HEK293 (cell line): ENCODE data around the gene DENND2A.

ENCODE experiments used
- CTCF ChIA-PET: fragments of 350-600 bp; formaldehyde crosslinking; extraction: SDS; loops from one replicate; lab custom pipeline; 2021; ENCODE audit warnings: antibody characterized with exemption; lab: Yijun Ruan, JAX
- POLR2A ChIA-PET: fragments of 300-600 bp; formaldehyde crosslinking; extraction: SDS; loops from one replicate; lab custom pipeline; 2020; ENCODE audit warnings: antibody characterized with exemption, inconsistent platforms; lab: Yijun Ruan, JAX
- H3K27ac ChIP-seq: fragments of 200-500 bp; sonication (Bioruptor generic); 2 replicates; pipeline ENCODE4 v1.5.1; 2014; ENCODE audit warnings: low read depth, low read length, control low read depth, inconsistent platforms; ENCODE audit errors: extremely low read depth
- H3K36me3 ChIP-seq, 2 experiments: fragments of 200-500 bp in 1 of 2; sonication (Bioruptor generic) in 1 of 2; 1 replicate in 1 of 2; 2 replicates in 1 of 2; pipeline ENCODE4 v1.5.1; 2014 to 2017; ENCODE audit warnings: inconsistent platforms in 2 of 2, low read length in 2 of 2; ENCODE audit not compliant: control insufficient read depth in 2 of 2, insufficient read depth in 1 of 2
- H3K4me1 ChIP-seq: fragments of 200-500 bp; sonication (Bioruptor generic); 2 replicates; pipeline ENCODE4 v1.5.1; 2014; ENCODE audit warnings: mild to moderate bottlenecking, low read length, inconsistent platforms; ENCODE audit not compliant: control insufficient read depth, insufficient read depth
- H3K4me3 ChIP-seq: 2 replicates; pipeline ENCODE4 v1.5.1; 2011; ENCODE audit warnings: low read depth, mild to moderate bottlenecking, control low read depth, low read length, moderate library complexity
- H3K9me3 ChIP-seq: fragments of 200-500 bp; sonication (Bioruptor generic); 2 replicates; pipeline ENCODE4 v1.5.1; 2014; ENCODE audit warnings: low read depth, low read length, inconsistent platforms; ENCODE audit not compliant: control insufficient read depth, insufficient read depth
- GLI4 ChIP-seq: fragments of 450-650 bp; formaldehyde crosslinking; IDR thresholded peaks from 2 replicates; pipeline ENCODE4 v1.5.1; 2016; ENCODE audit warnings: missing biosample characterization, missing genetic modification characterization
- IKZF3 ChIP-seq: fragments of 450-650 bp; IDR thresholded peaks from 2 replicates; pipeline ENCODE4 v1.5.0; 2018; ENCODE audit warnings: missing biosample characterization, mild to moderate bottlenecking, missing genetic modification characterization, moderate library complexity
- KLF16 ChIP-seq: fragments of 450-650 bp; formaldehyde crosslinking; IDR thresholded peaks from 2 replicates; pipeline ENCODE4 v1.5.1; 2017; ENCODE audit warnings: missing biosample characterization, missing genetic modification characterization
- PRDM10 ChIP-seq: fragments of 450-650 bp; formaldehyde crosslinking; IDR thresholded peaks from 2 replicates; pipeline ENCODE4 v1.5.1; 2016; ENCODE audit warnings: missing biosample characterization, missing genetic modification characterization
- SP2 ChIP-seq: fragments of 450-650 bp; formaldehyde crosslinking; IDR thresholded peaks from 2 replicates; pipeline ENCODE4 v1.5.1; 2016; ENCODE audit warnings: missing biosample characterization, missing genetic modification characterization
- ZIC2 ChIP-seq: fragments of 450-650 bp; formaldehyde crosslinking; IDR thresholded peaks from 2 replicates; pipeline ENCODE4 v1.5.1; 2016; ENCODE audit warnings: missing biosample characterization, missing genetic modification characterization
- ZNF280C ChIP-seq: fragments of 450-650 bp; formaldehyde crosslinking; IDR thresholded peaks from 2 replicates; pipeline ENCODE4 v1.5.1; 2016; ENCODE audit warnings: missing biosample characterization, missing genetic modification characterization
- ZNF350 ChIP-seq: fragments of 450-650 bp; formaldehyde crosslinking; IDR thresholded peaks from 2 replicates; pipeline ENCODE4 v1.5.0; 2017; ENCODE audit warnings: missing biosample characterization, mild to moderate bottlenecking, missing genetic modification characterization
- ZNF398 ChIP-seq: fragments of 450-650 bp; formaldehyde crosslinking; IDR thresholded peaks from 2 replicates; pipeline ENCODE4 v1.5.1; 2017; ENCODE audit warnings: missing biosample characterization, missing genetic modification characterization
- ZNF530 ChIP-seq: fragments of 450-650 bp; formaldehyde crosslinking; IDR thresholded peaks from 2 replicates; pipeline ENCODE4 v1.5.1; 2016; ENCODE audit warnings: low read depth, missing biosample characterization, missing genetic modification characterization
- ZNF544 ChIP-seq: fragments of 450-650 bp; formaldehyde crosslinking; IDR thresholded peaks from 2 replicates; pipeline ENCODE4 v1.5.0; 2017; ENCODE audit warnings: missing biosample characterization, missing genetic modification characterization
- ZNF658 ChIP-seq: fragments of 450-650 bp; formaldehyde crosslinking; IDR thresholded peaks from 2 replicates; pipeline ENCODE4; 2016; ENCODE audit warnings: missing biosample characterization, missing genetic modification characterization
- TF ChIP-seq, protein P1 (sequence below): sonication (generic); formaldehyde crosslinking; IDR thresholded peaks from 2 replicates; pipeline ENCODE4 v1.8.1; 2022; ENCODE audit warnings: mild to moderate bottlenecking, moderate library complexity, missing genetic modification reagents
- TF ChIP-seq, protein P2 (sequence below): fragments of 450-650 bp; formaldehyde crosslinking; IDR thresholded peaks from 2 replicates; pipeline ENCODE4 v1.5.1; 2016; ENCODE audit warnings: missing biosample characterization, missing genetic modification characterization
- TF ChIP-seq, protein P3 (sequence below): fragments of 450-650 bp; formaldehyde crosslinking; IDR thresholded peaks from 2 replicates; pipeline ENCODE4 v1.5.1; 2016; ENCODE audit warnings: missing biosample characterization, missing genetic modification characterization
- TF ChIP-seq, protein P4 (sequence below): fragments of 450-650 bp; formaldehyde crosslinking; IDR thresholded peaks from 2 replicates; pipeline ENCODE4 v1.5.1; 2016; ENCODE audit warnings: missing biosample characterization, missing genetic modification characterization

The DENND2A gene

GRCh38 chr7:140640727-140641523 lies at the start of gene DENND2A (continued):
- TF ChIP-seq PRDM10 (no peak), ZNF398 (tag by site-specific recombination) (peak; percentile 89), SP2 (tag by site-specific recombination) (no peak; the same call in none of the 2 replicates), IKZF3 (tag by site-specific recombination) (no peak), ZNF280C (tag by site-specific recombination) (no peak), ZIC2 (tag by site-specific recombination) (peak; percentile 50), GLI4 (tag by site-specific recombination) (no peak; the same call in 1 of the 2 replicates)
- TF ChIP-seq, protein P1, sequence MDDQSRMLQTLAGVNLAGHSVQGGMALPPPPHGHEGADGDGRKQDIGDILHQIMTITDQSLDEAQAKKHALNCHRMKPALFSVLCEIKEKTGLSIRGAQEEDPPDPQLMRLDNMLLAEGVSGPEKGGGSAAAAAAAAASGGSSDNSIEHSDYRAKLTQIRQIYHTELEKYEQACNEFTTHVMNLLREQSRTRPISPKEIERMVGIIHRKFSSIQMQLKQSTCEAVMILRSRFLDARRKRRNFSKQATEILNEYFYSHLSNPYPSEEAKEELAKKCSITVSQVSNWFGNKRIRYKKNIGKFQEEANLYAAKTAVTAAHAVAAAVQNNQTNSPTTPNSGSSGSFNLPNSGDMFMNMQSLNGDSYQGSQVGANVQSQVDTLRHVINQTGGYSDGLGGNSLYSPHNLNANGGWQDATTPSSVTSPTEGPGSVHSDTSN (CRISPR knock-in tag): no peak

- ChIA-PET CTCF (no interaction called here), POLR2A (no interaction called here)
- H3K36me3 ChIP-seq: peaks cover 11 to 89% of the 10 kb centered on the region in 2 experiments; a peak in 2 of 3 replicates
- TF ChIP-seq ZNF658: no peak
- TF ChIP-seq ZNF544: no peak
- TF ChIP-seq ZNF530: no peak
- TF ChIP-seq, protein P2, sequence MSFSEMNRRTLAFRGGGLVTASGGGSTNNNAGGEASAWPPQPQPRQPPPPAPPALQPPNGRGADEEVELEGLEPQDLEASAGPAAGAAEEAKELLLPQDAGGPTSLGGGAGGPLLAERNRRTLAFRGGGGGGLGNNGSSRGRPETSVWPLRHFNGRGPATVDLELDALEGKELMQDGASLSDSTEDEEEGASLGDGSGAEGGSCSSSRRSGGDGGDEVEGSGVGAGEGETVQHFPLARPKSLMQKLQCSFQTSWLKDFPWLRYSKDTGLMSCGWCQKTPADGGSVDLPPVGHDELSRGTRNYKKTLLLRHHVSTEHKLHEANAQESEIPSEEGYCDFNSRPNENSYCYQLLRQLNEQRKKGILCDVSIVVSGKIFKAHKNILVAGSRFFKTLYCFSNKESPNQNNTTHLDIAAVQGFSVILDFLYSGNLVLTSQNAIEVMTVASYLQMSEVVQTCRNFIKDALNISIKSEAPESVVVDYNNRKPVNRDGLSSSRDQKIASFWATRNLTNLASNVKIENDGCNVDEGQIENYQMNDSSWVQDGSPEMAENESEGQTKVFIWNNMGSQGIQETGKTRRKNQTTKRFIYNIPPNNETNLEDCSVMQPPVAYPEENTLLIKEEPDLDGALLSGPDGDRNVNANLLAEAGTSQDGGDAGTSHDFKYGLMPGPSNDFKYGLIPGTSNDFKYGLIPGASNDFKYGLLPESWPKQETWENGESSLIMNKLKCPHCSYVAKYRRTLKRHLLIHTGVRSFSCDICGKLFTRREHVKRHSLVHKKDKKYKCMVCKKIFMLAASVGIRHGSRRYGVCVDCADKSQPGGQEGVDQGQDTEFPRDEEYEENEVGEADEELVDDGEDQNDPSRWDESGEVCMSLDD (tag by site-specific recombination): no peak
- TF ChIP-seq, protein P3, sequence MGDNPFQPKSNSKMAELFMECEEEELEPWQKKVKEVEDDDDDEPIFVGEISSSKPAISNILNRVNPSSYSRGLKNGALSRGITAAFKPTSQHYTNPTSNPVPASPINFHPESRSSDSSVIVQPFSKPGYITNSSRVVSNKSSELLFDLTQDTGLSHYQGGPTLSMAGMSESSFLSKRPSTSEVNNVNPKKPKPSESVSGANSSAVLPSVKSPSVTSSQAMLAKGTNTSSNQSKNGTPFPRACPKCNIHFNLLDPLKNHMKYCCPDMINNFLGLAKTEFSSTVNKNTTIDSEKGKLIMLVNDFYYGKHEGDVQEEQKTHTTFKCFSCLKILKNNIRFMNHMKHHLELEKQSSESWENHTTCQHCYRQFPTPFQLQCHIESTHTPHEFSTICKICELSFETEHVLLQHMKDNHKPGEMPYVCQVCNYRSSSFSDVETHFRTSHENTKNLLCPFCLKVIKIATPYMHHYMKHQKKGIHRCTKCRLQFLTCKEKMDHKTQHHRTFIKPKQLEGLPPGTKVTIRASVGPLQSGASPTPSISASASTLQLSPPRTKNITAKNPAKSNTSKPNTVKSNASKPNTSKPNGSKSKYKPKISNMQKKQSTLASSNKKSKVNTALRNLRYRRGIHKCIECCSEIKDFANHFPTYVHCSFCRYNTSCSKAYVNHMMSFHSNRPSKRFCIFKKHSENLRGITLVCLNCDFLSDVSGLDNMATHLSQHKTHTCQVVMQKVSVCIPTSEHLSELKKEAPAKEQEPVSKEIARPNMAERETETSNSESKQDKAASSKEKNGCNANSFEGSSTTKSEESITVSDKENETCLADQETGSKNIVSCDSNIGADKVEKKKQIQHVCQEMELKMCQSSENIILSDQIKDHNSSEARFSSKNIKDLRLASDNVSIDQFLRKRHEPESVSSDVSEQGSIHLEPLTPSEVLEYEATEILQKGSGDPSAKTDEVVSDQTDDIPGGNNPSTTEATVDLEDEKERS (tag by site-specific recombination): no peak
- TF ChIP-seq, protein P4, sequence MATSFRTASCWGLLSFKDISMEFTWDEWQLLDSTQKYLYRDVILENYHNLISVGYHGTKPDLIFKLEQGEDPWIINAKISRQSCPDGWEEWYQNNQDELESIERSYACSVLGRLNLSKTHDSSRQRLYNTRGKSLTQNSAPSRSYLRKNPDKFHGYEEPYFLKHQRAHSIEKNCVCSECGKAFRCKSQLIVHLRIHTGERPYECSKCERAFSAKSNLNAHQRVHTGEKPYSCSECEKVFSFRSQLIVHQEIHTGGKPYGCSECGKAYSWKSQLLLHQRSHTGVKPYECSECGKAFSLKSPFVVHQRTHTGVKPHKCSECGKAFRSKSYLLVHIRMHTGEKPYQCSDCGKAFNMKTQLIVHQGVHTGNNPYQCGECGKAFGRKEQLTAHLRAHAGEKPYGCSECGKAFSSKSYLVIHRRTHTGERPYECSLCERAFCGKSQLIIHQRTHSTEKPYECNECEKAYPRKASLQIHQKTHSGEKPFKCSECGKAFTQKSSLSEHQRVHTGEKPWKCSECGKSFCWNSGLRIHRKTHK (tag by site-specific recombination): no peak
- TF ChIP-seq KLF16: no peak
- no peak for TF ChIP-seq ZNF350
These were observed 48.9 kb upstream of the DENND2A start for GRCh38 chr7:140689199-140690152.

More at GRCh38 chr7:140689199-140690152, 48.9 kb upstream of the DENND2A start:
- Histone ChIP-seq H3K27ac (no peak overlapping the region), H3K4me1 (no peaks in the 10 kb centered on the region), H3K9me3 (no peaks in the 10 kb centered on the region), H3K4me3 (no peak overlapping the region)
